Hematopoietic multipotent progenitor cell treated with erythropoietin and hydrocortisone succinate and interleukin-3 and kit ligand, for 8 days (in vitro differentiated cells): ENCODE data around the gene PRDM12.

ENCODE experiments used
- DNase-seq: peaks from one replicate; pipeline ENCODE4 v3.0.0-alpha.2; 2015

Gene PRDM12

DNA sequence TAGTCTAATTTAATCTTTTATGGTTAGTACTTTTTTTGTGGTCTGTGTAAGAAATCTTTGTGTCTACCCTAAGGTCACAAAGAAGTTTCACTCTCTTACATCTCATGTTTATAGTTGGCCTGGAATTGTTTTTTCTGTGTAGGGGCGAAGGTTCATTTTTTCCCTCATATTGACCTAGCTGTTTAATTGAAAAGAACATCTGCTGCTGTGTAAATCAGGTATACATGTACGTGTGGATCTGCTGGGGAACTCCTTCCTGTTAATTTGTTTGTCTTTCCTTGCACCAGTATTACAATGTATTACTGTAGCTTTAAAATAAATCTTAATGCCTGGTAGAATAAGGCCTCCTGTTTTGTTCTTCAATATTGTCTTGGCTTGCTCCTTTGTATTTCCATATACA is 67.0 kb downstream of the PRDM12 start:
- DNase-seq = no peak

DNA sequence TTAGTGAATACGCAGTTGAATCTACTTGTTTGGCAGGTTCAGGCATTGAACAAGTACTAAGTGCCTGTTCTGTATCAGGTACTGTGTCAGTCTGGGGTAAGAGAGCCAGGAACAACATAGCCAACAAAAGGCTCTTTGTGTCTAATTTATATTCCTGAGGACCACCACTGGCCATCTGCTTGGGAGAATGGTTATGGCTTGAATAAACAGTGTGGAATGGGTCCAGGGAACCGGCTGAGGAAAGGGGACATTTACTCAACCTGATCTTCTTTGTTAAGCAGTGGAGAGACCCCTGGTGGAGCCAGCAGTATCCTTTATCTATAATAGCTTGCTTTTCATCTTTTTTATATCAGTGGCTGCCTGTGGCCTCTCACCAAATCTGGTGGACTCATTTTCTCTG is 67.7 kb downstream of the PRDM12 start:
- DNase-seq = no peak
